GM18511 (cell line): ENCODE measurements around the gene ANTXR2.
"Not testable (repeated sequence)": the region's sequence is repeated elsewhere in the genome, so short reads cannot be mapped to it uniquely, and the experiment has no call there.

ENCODE experiments used
- ATAC-seq: cut with Tn5 transposase; IDR thresholded peaks from one replicate; pipeline ENCODE4 v1.9.1; 2021; ENCODE audit warnings: mild to moderate bottlenecking, moderate library complexity; ENCODE audit not compliant: unreplicated experiment

The ANTXR2 gene

GRCh38 chr4:79934660-79935059, 138.4 kb downstream of the ANTXR2 start:
- no peak for ATAC-seq

- ATAC-seq: no peak
Observed at GRCh38 chr4:79927931-79928330, 145.1 kb downstream of the ANTXR2 start.

- ATAC-seq: no peak
Observed at GRCh38 chr4:79923281-79923680, 149.7 kb downstream of the ANTXR2 start.

- ATAC-seq: no peak
Observed at GRCh38 chr4:79922011-79922410, 151.0 kb downstream of the ANTXR2 start.

GRCh38 chr4:79920163-79920853, 152.7 kb downstream of the ANTXR2 start:
- ATAC-seq: no peak

GRCh38 chr4:79918292-79918691, 154.7 kb downstream of the ANTXR2 start:
- ATAC-seq: no peak

- peak; percentile 96 for ATAC-seq
Observed at GRCh38 chr4:79917246-79917645, 155.8 kb downstream of the ANTXR2 start.

- ATAC-seq: no peak
Observed at GRCh38 chr4:79915246-79915645, 157.8 kb downstream of the ANTXR2 start.

- ATAC-seq: no peak
Observed at GRCh38 chr4:79913581-79913980, 159.4 kb downstream of the ANTXR2 start.

- ATAC-seq: no peak
Observed at GRCh38 chr4:79907001-79907400, 166.0 kb downstream of the ANTXR2 start.

- no peak for ATAC-seq
Observed at GRCh38 chr4:79906303-79906702, 166.7 kb downstream of the ANTXR2 start.

- no peak for ATAC-seq
Observed at GRCh38 chr4:79905212-79905611, 167.8 kb downstream of the ANTXR2 start.

- no peak for ATAC-seq
Observed at GRCh38 chr4:79904331-79904730, 168.7 kb downstream of the ANTXR2 start.

- ATAC-seq: no peak
Observed at GRCh38 chr4:79900182-79900581, 172.8 kb downstream of the ANTXR2 start.

GRCh38 chr4:79899481-79899880, 173.5 kb downstream of the ANTXR2 start:
- no peak for ATAC-seq

- ATAC-seq: no peak
Observed at GRCh38 chr4:79898055-79898454, 175.0 kb downstream of the ANTXR2 start.

- no peak for ATAC-seq
Observed at GRCh38 chr4:79897174-79897573, 175.9 kb downstream of the ANTXR2 start.

- ATAC-seq: no peak
Observed at GRCh38 chr4:79893456-79893855, 179.6 kb downstream of the ANTXR2 start.

- ATAC-seq: not testable (repeated sequence)
Observed at GRCh38 chr4:79889026-79889425, 184.0 kb downstream of the ANTXR2 start.

- ATAC-seq: no peak
Observed at GRCh38 chr4:79886557-79886956, 186.5 kb downstream of the ANTXR2 start.

- ATAC-seq: no peak
Observed at GRCh38 chr4:79886021-79886420, 187.0 kb downstream of the ANTXR2 start.

- ATAC-seq: no peak
Observed at GRCh38 chr4:79883290-79883689, 189.7 kb downstream of the ANTXR2 start.

GRCh38 chr4:79882806-79883205, 190.2 kb downstream of the ANTXR2 start:
- no peak for ATAC-seq
